OCI-LY3 (cell line): Measurements from ENCODE around the gene RBM10.

Experiments used
- CTCF ChIP-seq: fragments of 200-600, 300-600 bp; sonication (generic); IDR thresholded peaks from 2 replicates; pipeline ENCODE4 v1.5.1; 2014; ENCODE audit warnings: antibody characterized with exemption, low read length, low read depth
- EZH2phosphoT487 ChIP-seq: fragments of 200-600 bp; shearing (Covaris generic); IDR thresholded peaks from 2 replicates; pipeline ENCODE4 v1.6.1; 2018; ENCODE audit warnings: antibody characterized with exemption, mixed run types, low read depth

GRCh38 chrX:47190445-47191269 lies 45.6 kb downstream of the RBM10 start:
- TF ChIP-seq CTCF = no peak
- no peak for TF ChIP-seq EZH2phosphoT487
